GM19239 (cell line): Measurements from ENCODE around the gene ACLY.

Experiments
- DNase-seq: peaks from one replicate; pipeline ENCODE4 v3.0.0; 2011; ENCODE audit warnings: low spot score; ENCODE audit not compliant: insufficient read length
- FAIRE-seq: peaks from 2 replicates; lab custom pipeline; 2011; peaks lifted over from hg19 to GRCh38; lab: Jason Lieb, UNC

Gene ACLY

GRCh38 chr17:41914358-41914766, 4.4 kb downstream of the ACLY start:
- DNase-seq: no peak
- no peak for FAIRE-seq

- FAIRE-seq: no peak
These were observed 5.0 kb downstream of the ACLY start for GRCh38 chr17:41913798-41914197.

GRCh38 chr17:41912925-41913324, 5.8 kb downstream of the ACLY start:
- no peak for FAIRE-seq

More at GRCh38 chr17:41913798-41914197, 5.0 kb downstream of the ACLY start:
- DNase-seq: no peak

GRCh38 chr17:41910701-41911391, 7.9 kb downstream of the ACLY start:
- no peak for DNase-seq
- FAIRE-seq: no peak

More at GRCh38 chr17:41912925-41913324, 5.8 kb downstream of the ACLY start:
- no peak for DNase-seq

- DNase-seq (no peak), FAIRE-seq (no peak)
These were observed 9.7 kb downstream of the ACLY start for GRCh38 chr17:41909088-41909487.

GRCh38 chr17:41907633-41908539, 10.9 kb downstream of the ACLY start:
- DNase-seq (no peak), FAIRE-seq (no peak)

GRCh38 chr17:41907185-41907556, 11.6 kb downstream of the ACLY start:
- DNase-seq: no peak
- FAIRE-seq: no peak

- no peak for DNase-seq
- FAIRE-seq: no peak
These were observed 12.1 kb downstream of the ACLY start for GRCh38 chr17:41906465-41907184.

GRCh38 chr17:41905172-41905571, 13.6 kb downstream of the ACLY start:
- FAIRE-seq: no peak
- no peak for DNase-seq

GRCh38 chr17:41904242-41904841, 14.4 kb downstream of the ACLY start:
- FAIRE-seq (no peak), DNase-seq (no peak)

- no peak for FAIRE-seq
- DNase-seq: no peak
These were observed 17.1 kb downstream of the ACLY start for GRCh38 chr17:41901646-41902045.

GRCh38 chr17:41896726-41897125, 22.0 kb downstream of the ACLY start:
- DNase-seq (no peak), FAIRE-seq (no peak)

- DNase-seq (no peak), FAIRE-seq (no peak)
These were observed 23.1 kb downstream of the ACLY start for GRCh38 chr17:41895617-41896016.

- no peak for FAIRE-seq
These were observed 23.9 kb downstream of the ACLY start for GRCh38 chr17:41894791-41895331.

GRCh38 chr17:41893384-41893783, 25.4 kb downstream of the ACLY start:
- DNase-seq (no peak), FAIRE-seq (no peak)

More at GRCh38 chr17:41894791-41895331, 23.9 kb downstream of the ACLY start:
- DNase-seq: no peak

GRCh38 chr17:41892021-41892376, 26.8 kb downstream of the ACLY start:
- DNase-seq (no peak), FAIRE-seq (no peak)

- DNase-seq: no peak
- FAIRE-seq: no peak
These were observed 27.4 kb downstream of the ACLY start for GRCh38 chr17:41891135-41892020.

GRCh38 chr17:41888332-41888965, 30.3 kb downstream of the ACLY start:
- no peak for DNase-seq
- FAIRE-seq: no peak

- no peak for DNase-seq
- no peak for FAIRE-seq
These were observed 33.0 kb downstream of the ACLY start for GRCh38 chr17:41885733-41886132.
